SK-N-SH (cell line): ENCODE results near the gene TOM1L2. TPM values are rescaled to one million over a fixed set of nuclear protein-coding genes. Genes with fewer than 3 reads are reported as not detected.

Experiments
- CTCF ChIA-PET: fragments of 300-600, 350-600 bp; formaldehyde crosslinking; extraction: SDS; loops from one replicate; lab custom pipeline; 2021; lab: Yijun Ruan, JAX
- POLR2A ChIA-PET: fragments of 350-600 bp; sonication (Branson Sonifier 250); formaldehyde crosslinking; extraction: SDS; loops from one replicate; lab custom pipeline; 2020; ENCODE audit warnings: antibody characterized with exemption, inconsistent platforms; lab: Yijun Ruan, JAX
- DNase-seq: peaks from one replicate; pipeline ENCODE4 v3.0.0; 2012
- H2AFZ ChIP-seq: fragments of 200-600 bp; sonication (generic); 2 replicates; pipeline ENCODE4 v1.8.1; 2016; ENCODE audit warnings: antibody characterized with exemption, mild to moderate bottlenecking, low read depth
- H3F3A ChIP-seq: fragments of 200-600 bp; sonication (generic); replicated peaks from 2 replicates; pipeline ENCODE3; 2016; ENCODE audit warnings: antibody characterized with exemption, mild to moderate bottlenecking; ENCODE audit not compliant: insufficient read depth
- H3K27ac ChIP-seq, 2 experiments: fragments of 200-500 bp in 1 of 2; fragments of 200-600 bp in 1 of 2; sonication (Bioruptor generic) in 1 of 2; sonication (generic), shearing (Covaris generic) in 1 of 2; 2 replicates each; pipeline versions ENCODE4 v1.5.1 to v1.6.1; 2014 to 2016; ENCODE audit warnings: low read depth in 2 of 2, inconsistent platforms in 1 of 2, low read length in 1 of 2, mild to moderate bottlenecking in 1 of 2, mixed read lengths in 1 of 2
- H3K27me3 ChIP-seq: fragments of 200-600 bp; sonication (generic), shearing (Covaris generic); 2 replicates; pipeline ENCODE4 v1.6.1; 2016; ENCODE audit warnings: mixed run types; ENCODE audit not compliant: insufficient read depth
- H3K36me3 ChIP-seq, 2 experiments: fragments of 200-500 bp in 1 of 2; fragments of 200-600 bp in 1 of 2; sonication (Bioruptor generic) in 1 of 2; sonication (generic) in 1 of 2; replicated peaks in 1 of 2; 2 replicates each; pipeline versions ENCODE3 to v1.5.1; 2014 to 2016; ENCODE audit warnings: low read length in 1 of 2, mild to moderate bottlenecking in 1 of 2; ENCODE audit not compliant: insufficient read depth in 2 of 2, control insufficient read depth in 1 of 2
- H3K4me1 ChIP-seq, 2 experiments: fragments of 200-500 bp in 1 of 2; fragments of 200-600 bp in 1 of 2; sonication (Bioruptor generic) in 1 of 2; sonication (generic), shearing (Covaris generic) in 1 of 2; 2 replicates each; pipeline versions ENCODE4 v1.5.1 to v1.6.1; 2014 to 2016; ENCODE audit warnings: low read depth in 1 of 2, low read length in 1 of 2, mixed run types in 1 of 2; ENCODE audit not compliant: insufficient read depth in 2 of 2, control insufficient read depth in 1 of 2
- H3K4me2 ChIP-seq: fragments of 200-600 bp; sonication (generic), shearing (Covaris generic); 2 replicates; pipeline ENCODE4 v1.6.1; 2017; ENCODE audit warnings: mixed run types
- H3K4me3 ChIP-seq, 2 experiments: fragments of 200-500 bp in 1 of 2; fragments of 200-600 bp in 1 of 2; sonication (Bioruptor generic) in 1 of 2; sonication (generic), shearing (Covaris generic) in 1 of 2; 2 replicates each; pipeline versions ENCODE4 v1.5.1 to v1.8.1; 2014 to 2016; ENCODE audit warnings: low read depth in 2 of 2, inconsistent platforms in 1 of 2, low read length in 1 of 2, mild to moderate bottlenecking in 1 of 2, mixed read lengths in 1 of 2, moderate library complexity in 1 of 2
- H3K79me2 ChIP-seq: fragments of 200-600 bp; sonication (generic); 2 replicates; pipeline ENCODE4 v1.8.1; 2017; ENCODE audit warnings: mild to moderate bottlenecking; ENCODE audit not compliant: insufficient read depth
- H3K9ac ChIP-seq: fragments of 200-600 bp; sonication (generic); 2 replicates; pipeline ENCODE4 v1.6.1; 2017; ENCODE audit warnings: mixed run types
- H3K9me2 ChIP-seq: fragments of 200-600 bp; sonication (generic); 2 replicates; pipeline ENCODE4 v1.6.1; 2017; ENCODE audit warnings: mixed run types
- H3K9me3 ChIP-seq: fragments of 200-600 bp; sonication (generic); 2 replicates; pipeline ENCODE4 v1.6.1; 2017; ENCODE audit warnings: mixed run types, mild to moderate bottlenecking, moderate library complexity
- H4K20me1 ChIP-seq: fragments of 200-600 bp; sonication (generic); 2 replicates; pipeline ENCODE4 v1.6.1; 2017; ENCODE audit warnings: mild to moderate bottlenecking, mixed run types; ENCODE audit not compliant: insufficient read depth
- FOSL2 ChIP-seq: IDR thresholded peaks from 2 replicates; pipeline ENCODE4 v1.4.0; 2012; ENCODE audit warnings: low read depth, mild to moderate bottlenecking, moderate library complexity, borderline replicate concordance
- FOXJ3 ChIP-seq: sonication (generic); formaldehyde crosslinking; IDR thresholded peaks from 2 replicates; pipeline ENCODE4 v1.5.1; 2020; ENCODE audit warnings: mild to moderate bottlenecking, missing genetic modification reagents
- JUND ChIP-seq: IDR thresholded peaks from 2 replicates; pipeline ENCODE4 v1.4.0; 2012
- MAX ChIP-seq: IDR thresholded peaks from 2 replicates; pipeline ENCODE4 v1.4.0; 2012; ENCODE audit warnings: low read depth
- MXI1 ChIP-seq: IDR thresholded peaks from 2 replicates; pipeline ENCODE4 v1.6.1; 2012; ENCODE audit warnings: mild to moderate bottlenecking, low read depth, low read length, improper control_type of control experiment
- NFIC ChIP-seq: IDR thresholded peaks from 2 replicates; pipeline ENCODE4 v1.4.0; 2012; ENCODE audit warnings: borderline replicate concordance
- SIN3A ChIP-seq: IDR thresholded peaks from 2 replicates; pipeline ENCODE4 v1.6.1; 2012; ENCODE audit warnings: low read depth, mild to moderate bottlenecking, low read length, moderate library complexity, borderline replicate concordance
- TCF12 ChIP-seq: IDR thresholded peaks from 2 replicates; pipeline ENCODE4 v1.4.0; 2012
- TEAD4 ChIP-seq: IDR thresholded peaks from 2 replicates; pipeline ENCODE4 v1.4.0; 2012; ENCODE audit warnings: mild to moderate bottlenecking, borderline replicate concordance; ENCODE audit not compliant: insufficient read depth
- USF1 ChIP-seq: IDR thresholded peaks from 2 replicates; pipeline ENCODE4 v1.4.0; 2012; ENCODE audit warnings: low read depth, borderline replicate concordance
- USF2 ChIP-seq: fragments of 150-350 bp; IDR thresholded peaks from 2 replicates; pipeline ENCODE4 v1.6.1; 2017; ENCODE audit warnings: antibody characterized with exemption, low read length, low read depth, borderline replicate concordance
- YY1 ChIP-seq: IDR thresholded peaks from 2 replicates; pipeline ENCODE4 v1.4.0; 2012; ENCODE audit warnings: low read depth, mild to moderate bottlenecking
- WGBS: methylation state at CpG from one replicate; pipeline ENCODE4 v1.1.6; 2017; ENCODE audit warnings: low lambda C conversion rate; 5-methylcytosine and 5-hydroxymethylcytosine counted together
- polyA plus RNA-seq, 3 experiments: library from polyadenylated mRNA; depleted of rRNA; stranded (reverse); fragments of >200 nt; gene quantifications; 2 replicates each; pipeline ENCODE4 v1.2.3, GENCODE V29; 2012
- TF ChIP-seq, protein P1 (sequence below): IDR thresholded peaks from 2 replicates; pipeline ENCODE4 v1.6.1; 2012; ENCODE audit warnings: mild to moderate bottlenecking, low read depth, low read length, moderate library complexity
- TF ChIP-seq, protein P2 (sequence below): fragments of 200-600 bp; sonication (generic); IDR thresholded peaks from 2 replicates; pipeline ENCODE4 v1.6.1; 2017; ENCODE audit warnings: antibody characterized with exemption, mild to moderate bottlenecking, moderate library complexity

TOM1L2 gene
- polyA plus RNA-seq, 1 of the 3 experiments (the other 2 are of a cell fraction) = 85.4 TPM

DNA sequence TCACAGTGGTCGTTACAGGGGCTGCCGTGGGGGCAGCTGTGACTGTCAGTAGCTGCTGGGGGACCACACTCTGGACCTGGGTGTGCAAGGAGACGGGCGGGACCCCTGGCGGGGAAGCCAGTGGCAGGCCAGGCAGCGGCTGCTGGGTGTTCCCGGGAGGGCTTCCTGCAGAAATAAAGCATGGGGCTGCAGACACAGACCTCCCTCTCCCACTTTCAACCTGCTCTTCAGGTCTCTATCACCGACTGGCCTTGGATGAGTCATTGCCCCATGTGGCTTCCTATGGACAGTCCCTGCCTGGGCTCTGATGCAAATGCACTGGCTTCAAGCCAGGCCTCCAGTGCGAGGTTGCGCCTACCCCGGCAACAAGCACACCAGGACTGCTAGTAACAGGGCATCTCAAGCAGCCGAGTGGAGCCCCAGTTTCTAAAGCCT lies 152.6 kb downstream of the TOM1L2 start:
- H3K27me3 ChIP-seq = no peaks in the 10 kb centered on the region
- TF ChIP-seq USF2 (no peak), TEAD4 (no peak), SIN3A (no peak), MAX (peak; percentile 52; the same call in 1 of the 2 replicates), FOSL2 (peak; percentile 71; the same call in 1 of the 2 replicates), YY1 (no peak), NFIC (peak; percentile 77), USF1 (peak; percentile 45; the same call in 1 of the 2 replicates), TCF12 (peak; percentile 41; the same call in 1 of the 2 replicates), MXI1 (no peak), FOXJ3 (CRISPR knock-in tag) (no peak), JUND (peak; percentile 60; the same call in 1 of the 2 replicates)
- TF ChIP-seq, protein P1, sequence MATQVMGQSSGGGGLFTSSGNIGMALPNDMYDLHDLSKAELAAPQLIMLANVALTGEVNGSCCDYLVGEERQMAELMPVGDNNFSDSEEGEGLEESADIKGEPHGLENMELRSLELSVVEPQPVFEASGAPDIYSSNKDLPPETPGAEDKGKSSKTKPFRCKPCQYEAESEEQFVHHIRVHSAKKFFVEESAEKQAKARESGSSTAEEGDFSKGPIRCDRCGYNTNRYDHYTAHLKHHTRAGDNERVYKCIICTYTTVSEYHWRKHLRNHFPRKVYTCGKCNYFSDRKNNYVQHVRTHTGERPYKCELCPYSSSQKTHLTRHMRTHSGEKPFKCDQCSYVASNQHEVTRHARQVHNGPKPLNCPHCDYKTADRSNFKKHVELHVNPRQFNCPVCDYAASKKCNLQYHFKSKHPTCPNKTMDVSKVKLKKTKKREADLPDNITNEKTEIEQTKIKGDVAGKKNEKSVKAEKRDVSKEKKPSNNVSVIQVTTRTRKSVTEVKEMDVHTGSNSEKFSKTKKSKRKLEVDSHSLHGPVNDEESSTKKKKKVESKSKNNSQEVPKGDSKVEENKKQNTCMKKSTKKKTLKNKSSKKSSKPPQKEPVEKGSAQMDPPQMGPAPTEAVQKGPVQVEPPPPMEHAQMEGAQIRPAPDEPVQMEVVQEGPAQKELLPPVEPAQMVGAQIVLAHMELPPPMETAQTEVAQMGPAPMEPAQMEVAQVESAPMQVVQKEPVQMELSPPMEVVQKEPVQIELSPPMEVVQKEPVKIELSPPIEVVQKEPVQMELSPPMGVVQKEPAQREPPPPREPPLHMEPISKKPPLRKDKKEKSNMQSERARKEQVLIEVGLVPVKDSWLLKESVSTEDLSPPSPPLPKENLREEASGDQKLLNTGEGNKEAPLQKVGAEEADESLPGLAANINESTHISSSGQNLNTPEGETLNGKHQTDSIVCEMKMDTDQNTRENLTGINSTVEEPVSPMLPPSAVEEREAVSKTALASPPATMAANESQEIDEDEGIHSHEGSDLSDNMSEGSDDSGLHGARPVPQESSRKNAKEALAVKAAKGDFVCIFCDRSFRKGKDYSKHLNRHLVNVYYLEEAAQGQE = no peak
- TF ChIP-seq, protein P2, sequence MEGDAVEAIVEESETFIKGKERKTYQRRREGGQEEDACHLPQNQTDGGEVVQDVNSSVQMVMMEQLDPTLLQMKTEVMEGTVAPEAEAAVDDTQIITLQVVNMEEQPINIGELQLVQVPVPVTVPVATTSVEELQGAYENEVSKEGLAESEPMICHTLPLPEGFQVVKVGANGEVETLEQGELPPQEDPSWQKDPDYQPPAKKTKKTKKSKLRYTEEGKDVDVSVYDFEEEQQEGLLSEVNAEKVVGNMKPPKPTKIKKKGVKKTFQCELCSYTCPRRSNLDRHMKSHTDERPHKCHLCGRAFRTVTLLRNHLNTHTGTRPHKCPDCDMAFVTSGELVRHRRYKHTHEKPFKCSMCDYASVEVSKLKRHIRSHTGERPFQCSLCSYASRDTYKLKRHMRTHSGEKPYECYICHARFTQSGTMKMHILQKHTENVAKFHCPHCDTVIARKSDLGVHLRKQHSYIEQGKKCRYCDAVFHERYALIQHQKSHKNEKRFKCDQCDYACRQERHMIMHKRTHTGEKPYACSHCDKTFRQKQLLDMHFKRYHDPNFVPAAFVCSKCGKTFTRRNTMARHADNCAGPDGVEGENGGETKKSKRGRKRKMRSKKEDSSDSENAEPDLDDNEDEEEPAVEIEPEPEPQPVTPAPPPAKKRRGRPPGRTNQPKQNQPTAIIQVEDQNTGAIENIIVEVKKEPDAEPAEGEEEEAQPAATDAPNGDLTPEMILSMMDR = no peak
- H3F3A ChIP-seq = peaks cover 9% of the 10 kb centered on the region
- peaks cover 34 to 94% of the 10 kb centered on the region in 2 experiments; a peak in 3 of 4 replicates for H3K4me1 ChIP-seq
- peaks cover 7% of the 10 kb centered on the region; the same call in 1 of the 2 replicates for H4K20me1 ChIP-seq
- 29% methylated on average over 5 of the region's 12 CpGs for WGBS
- H3K36me3 ChIP-seq = peaks cover 0 to 42% of the 10 kb centered on the region in 2 experiments
- no peak overlapping the region for H3K4me3 ChIP-seq
- ChIA-PET CTCF (interaction anchor here (0.8 to 5.6 kb wide), 7 partner anchors 7 to 214 kb away, joined by 3 to 32 read pairs (median 5); no protein-coding TSS in a partner anchor), POLR2A (interaction anchor here (1.2 kb wide), 1 partner anchor 17 kb away, joined by 7 read pairs; the partner anchor contains the start of gene SREBF1)
- H2AFZ ChIP-seq = no peak overlapping the region
- peak; percentile 74 for DNase-seq
- H3K9me2 ChIP-seq = no peaks in the 10 kb centered on the region
- H3K27ac ChIP-seq = peak overlapping the region in 1 of 2 experiments; percentile 54; a peak in 1 of 4 replicates
- H3K9me3 ChIP-seq = no peaks in the 10 kb centered on the region
- peak overlapping the region; percentile 48; the same call in 1 of the 2 replicates for H3K4me2 ChIP-seq
- H3K79me2 ChIP-seq = no peaks in the 10 kb centered on the region
- H3K9ac ChIP-seq = no peak overlapping the region
